SK-N-SH (cell line): ENCODE results near the gene KLF13. TPM values are rescaled to one million over a fixed set of nuclear protein-coding genes. Genes with fewer than 3 reads are reported as not detected.
A peak's percentile ranks its signal among the peaks of the same experiment; 100 is the strongest.

Experiments
- CTCF ChIA-PET: fragments of 300-600, 350-600 bp; formaldehyde crosslinking; extraction: SDS; loops from one replicate; lab custom pipeline; 2021; lab: Yijun Ruan, JAX
- POLR2A ChIA-PET: fragments of 350-600 bp; sonication (Branson Sonifier 250); formaldehyde crosslinking; extraction: SDS; loops from one replicate; lab custom pipeline; 2020; ENCODE audit warnings: antibody characterized with exemption, inconsistent platforms; lab: Yijun Ruan, JAX
- DNase-seq: peaks from one replicate; pipeline ENCODE4 v3.0.0; 2012
- H2AFZ ChIP-seq: fragments of 200-600 bp; sonication (generic); 2 replicates; pipeline ENCODE4 v1.8.1; 2016; ENCODE audit warnings: antibody characterized with exemption, mild to moderate bottlenecking, low read depth
- H3F3A ChIP-seq: fragments of 200-600 bp; sonication (generic); replicated peaks from 2 replicates; pipeline ENCODE3; 2016; ENCODE audit warnings: antibody characterized with exemption, mild to moderate bottlenecking; ENCODE audit not compliant: insufficient read depth
- H3K27ac ChIP-seq, 2 experiments: fragments of 200-500 bp in 1 of 2; fragments of 200-600 bp in 1 of 2; sonication (Bioruptor generic) in 1 of 2; sonication (generic), shearing (Covaris generic) in 1 of 2; 2 replicates each; pipeline versions ENCODE4 v1.5.1 to v1.6.1; 2014 to 2016; ENCODE audit warnings: low read depth in 2 of 2, inconsistent platforms in 1 of 2, low read length in 1 of 2, mild to moderate bottlenecking in 1 of 2, mixed read lengths in 1 of 2
- H3K27me3 ChIP-seq: fragments of 200-600 bp; sonication (generic), shearing (Covaris generic); 2 replicates; pipeline ENCODE4 v1.6.1; 2016; ENCODE audit warnings: mixed run types; ENCODE audit not compliant: insufficient read depth
- H3K36me3 ChIP-seq, 2 experiments: fragments of 200-500 bp in 1 of 2; fragments of 200-600 bp in 1 of 2; sonication (Bioruptor generic) in 1 of 2; sonication (generic) in 1 of 2; replicated peaks in 1 of 2; 2 replicates each; pipeline versions ENCODE3 to v1.5.1; 2014 to 2016; ENCODE audit warnings: low read length in 1 of 2, mild to moderate bottlenecking in 1 of 2; ENCODE audit not compliant: insufficient read depth in 2 of 2, control insufficient read depth in 1 of 2
- H3K4me1 ChIP-seq, 2 experiments: fragments of 200-500 bp in 1 of 2; fragments of 200-600 bp in 1 of 2; sonication (Bioruptor generic) in 1 of 2; sonication (generic), shearing (Covaris generic) in 1 of 2; 2 replicates each; pipeline versions ENCODE4 v1.5.1 to v1.6.1; 2014 to 2016; ENCODE audit warnings: low read depth in 1 of 2, low read length in 1 of 2, mixed run types in 1 of 2; ENCODE audit not compliant: insufficient read depth in 2 of 2, control insufficient read depth in 1 of 2
- H3K4me2 ChIP-seq: fragments of 200-600 bp; sonication (generic), shearing (Covaris generic); 2 replicates; pipeline ENCODE4 v1.6.1; 2017; ENCODE audit warnings: mixed run types
- H3K4me3 ChIP-seq, 2 experiments: fragments of 200-500 bp in 1 of 2; fragments of 200-600 bp in 1 of 2; sonication (Bioruptor generic) in 1 of 2; sonication (generic), shearing (Covaris generic) in 1 of 2; 2 replicates each; pipeline versions ENCODE4 v1.5.1 to v1.8.1; 2014 to 2016; ENCODE audit warnings: low read depth in 2 of 2, inconsistent platforms in 1 of 2, low read length in 1 of 2, mild to moderate bottlenecking in 1 of 2, mixed read lengths in 1 of 2, moderate library complexity in 1 of 2
- H3K79me2 ChIP-seq: fragments of 200-600 bp; sonication (generic); 2 replicates; pipeline ENCODE4 v1.8.1; 2017; ENCODE audit warnings: mild to moderate bottlenecking; ENCODE audit not compliant: insufficient read depth
- H3K9ac ChIP-seq: fragments of 200-600 bp; sonication (generic); 2 replicates; pipeline ENCODE4 v1.6.1; 2017; ENCODE audit warnings: mixed run types
- H3K9me2 ChIP-seq: fragments of 200-600 bp; sonication (generic); 2 replicates; pipeline ENCODE4 v1.6.1; 2017; ENCODE audit warnings: mixed run types
- H3K9me3 ChIP-seq: fragments of 200-600 bp; sonication (generic); 2 replicates; pipeline ENCODE4 v1.6.1; 2017; ENCODE audit warnings: mixed run types, mild to moderate bottlenecking, moderate library complexity
- H4K20me1 ChIP-seq: fragments of 200-600 bp; sonication (generic); 2 replicates; pipeline ENCODE4 v1.6.1; 2017; ENCODE audit warnings: mild to moderate bottlenecking, mixed run types; ENCODE audit not compliant: insufficient read depth
- ELF1 ChIP-seq: IDR thresholded peaks from 2 replicates; pipeline ENCODE4 v1.4.0; 2012
- EZH2phosphoT487 ChIP-seq: fragments of 200-600 bp; sonication (generic); IDR thresholded peaks from 2 replicates; pipeline ENCODE4 v1.6.1; 2017; ENCODE audit warnings: low read depth, mixed run types, mild to moderate bottlenecking, antibody characterized with exemption, moderate library complexity, borderline replicate concordance
- FOSL2 ChIP-seq: IDR thresholded peaks from 2 replicates; pipeline ENCODE4 v1.4.0; 2012; ENCODE audit warnings: low read depth, mild to moderate bottlenecking, moderate library complexity, borderline replicate concordance
- FOXJ3 ChIP-seq: sonication (generic); formaldehyde crosslinking; IDR thresholded peaks from 2 replicates; pipeline ENCODE4 v1.5.1; 2020; ENCODE audit warnings: mild to moderate bottlenecking, missing genetic modification reagents
- GABPA ChIP-seq: IDR thresholded peaks from 2 replicates; pipeline ENCODE4 v1.4.0; 2012; ENCODE audit warnings: low read depth, mild to moderate bottlenecking
- JUND ChIP-seq: IDR thresholded peaks from 2 replicates; pipeline ENCODE4 v1.4.0; 2012
- NRF1 ChIP-seq: IDR thresholded peaks from 2 replicates; pipeline ENCODE4 v1.6.1; 2012; ENCODE audit warnings: low read depth, mild to moderate bottlenecking, low read length
- POLR2AphosphoS5 ChIP-seq: IDR thresholded peaks from 2 replicates; pipeline ENCODE4 v1.6.1; 2012; ENCODE audit warnings: low read depth, low read length
- RAD21 ChIP-seq: IDR thresholded peaks from 2 replicates; pipeline ENCODE4 v1.6.1; 2012; ENCODE audit warnings: mild to moderate bottlenecking, low read length
- REST ChIP-seq: IDR thresholded peaks from 2 replicates; pipeline ENCODE4 v1.6.1; 2012; ENCODE audit warnings: mild to moderate bottlenecking, low read depth, low read length, moderate library complexity
- RXRA ChIP-seq: IDR thresholded peaks from 2 replicates; pipeline ENCODE4 v1.4.0; 2012; ENCODE audit warnings: low read depth, mild to moderate bottlenecking, borderline replicate concordance
- SIN3A ChIP-seq: IDR thresholded peaks from 2 replicates; pipeline ENCODE4 v1.6.1; 2012; ENCODE audit warnings: low read depth, mild to moderate bottlenecking, low read length, moderate library complexity, borderline replicate concordance
- SMC3 ChIP-seq: IDR thresholded peaks from 2 replicates; pipeline ENCODE4 v1.6.1; 2012; ENCODE audit warnings: low read depth, low read length, improper control_type of control experiment
- TEAD4 ChIP-seq: IDR thresholded peaks from 2 replicates; pipeline ENCODE4 v1.4.0; 2012; ENCODE audit warnings: mild to moderate bottlenecking, borderline replicate concordance; ENCODE audit not compliant: insufficient read depth
- YY1 ChIP-seq: IDR thresholded peaks from 2 replicates; pipeline ENCODE4 v1.4.0; 2012; ENCODE audit warnings: low read depth, mild to moderate bottlenecking
- WGBS: methylation state at CpG from one replicate; pipeline ENCODE4 v1.1.6; 2017; ENCODE audit warnings: low lambda C conversion rate; 5-methylcytosine and 5-hydroxymethylcytosine counted together
- polyA plus RNA-seq, 3 experiments: library from polyadenylated mRNA; depleted of rRNA; stranded (reverse); fragments of >200 nt; gene quantifications; 2 replicates each; pipeline ENCODE4 v1.2.3, GENCODE V29; 2012
- TF ChIP-seq, protein P1 (sequence below): fragments of 200-600 bp; sonication (generic); IDR thresholded peaks from 2 replicates; pipeline ENCODE4 v1.6.1; 2017; ENCODE audit warnings: antibody characterized with exemption, mild to moderate bottlenecking, moderate library complexity
- TF ChIP-seq, protein P2 (sequence below): fragments of 150-350 bp; IDR thresholded peaks from 2 replicates; pipeline ENCODE4 v1.6.1; 2017; ENCODE audit warnings: antibody characterized with exemption, low read length, low read depth, borderline replicate concordance
- TF ChIP-seq, protein P3 (sequence below): IDR thresholded peaks from 2 replicates; pipeline ENCODE4 v1.4.0; 2012; ENCODE audit warnings: low read depth

Gene KLF13
- polyA plus RNA-seq, 1 of the 3 experiments (the other 2 are of a cell fraction) = 7.1 TPM

DNA sequence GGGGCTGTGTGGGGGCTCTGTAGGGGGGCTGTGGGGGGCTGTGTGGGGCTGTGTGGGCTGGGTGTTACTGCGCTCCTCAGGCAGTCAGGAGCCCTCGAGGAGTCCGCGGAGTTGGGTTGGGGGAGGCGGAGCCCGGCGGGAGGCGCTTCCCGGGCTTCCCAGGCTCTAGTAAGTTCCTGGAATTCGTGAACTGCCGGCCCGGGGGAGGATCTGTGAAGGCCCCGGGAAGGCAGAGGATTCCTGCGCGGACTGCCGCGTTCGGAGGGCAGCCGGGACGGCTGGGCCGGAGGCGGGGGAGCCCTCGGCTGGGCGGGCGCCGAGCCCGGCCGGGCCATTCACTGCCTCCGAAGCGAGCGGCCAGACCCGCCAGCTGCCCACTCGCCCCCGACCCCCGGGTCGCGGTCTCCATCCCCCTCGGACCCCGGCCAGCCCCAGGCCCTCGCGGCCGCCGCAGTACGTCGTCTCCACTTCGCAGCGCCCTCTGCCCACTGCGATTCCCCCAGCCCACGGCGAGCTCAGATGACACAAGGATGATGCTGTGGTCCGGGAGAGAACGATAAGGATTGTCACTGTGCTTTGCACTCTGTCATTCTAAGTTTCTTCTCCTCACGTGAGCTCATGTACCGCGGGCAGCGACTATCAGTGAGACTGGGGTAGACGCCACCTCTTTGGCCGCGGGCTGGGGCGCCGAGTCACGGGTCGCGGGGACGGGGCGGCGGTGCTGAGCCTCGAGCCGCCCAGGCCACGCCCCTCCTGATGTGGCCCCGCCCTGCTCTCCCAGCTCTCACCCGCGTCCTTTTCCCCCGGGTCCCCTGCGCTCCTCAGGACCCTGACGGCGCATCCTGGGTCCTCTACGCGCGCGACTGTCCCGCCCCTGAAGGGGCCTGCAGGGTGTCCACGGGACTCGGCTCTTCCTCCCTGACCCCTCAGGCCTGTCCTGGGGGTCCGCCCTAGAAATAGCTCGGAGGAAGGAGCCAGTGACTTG, 65.3 kb downstream of the KLF13 start:
- peak overlapping the region; percentile 67 for H3K9ac ChIP-seq
- H3F3A ChIP-seq = peaks cover 4% of the 10 kb centered on the region
- WGBS = 0% methylated on average over 2 of the region's 86 CpGs
- TF ChIP-seq, protein P1, sequence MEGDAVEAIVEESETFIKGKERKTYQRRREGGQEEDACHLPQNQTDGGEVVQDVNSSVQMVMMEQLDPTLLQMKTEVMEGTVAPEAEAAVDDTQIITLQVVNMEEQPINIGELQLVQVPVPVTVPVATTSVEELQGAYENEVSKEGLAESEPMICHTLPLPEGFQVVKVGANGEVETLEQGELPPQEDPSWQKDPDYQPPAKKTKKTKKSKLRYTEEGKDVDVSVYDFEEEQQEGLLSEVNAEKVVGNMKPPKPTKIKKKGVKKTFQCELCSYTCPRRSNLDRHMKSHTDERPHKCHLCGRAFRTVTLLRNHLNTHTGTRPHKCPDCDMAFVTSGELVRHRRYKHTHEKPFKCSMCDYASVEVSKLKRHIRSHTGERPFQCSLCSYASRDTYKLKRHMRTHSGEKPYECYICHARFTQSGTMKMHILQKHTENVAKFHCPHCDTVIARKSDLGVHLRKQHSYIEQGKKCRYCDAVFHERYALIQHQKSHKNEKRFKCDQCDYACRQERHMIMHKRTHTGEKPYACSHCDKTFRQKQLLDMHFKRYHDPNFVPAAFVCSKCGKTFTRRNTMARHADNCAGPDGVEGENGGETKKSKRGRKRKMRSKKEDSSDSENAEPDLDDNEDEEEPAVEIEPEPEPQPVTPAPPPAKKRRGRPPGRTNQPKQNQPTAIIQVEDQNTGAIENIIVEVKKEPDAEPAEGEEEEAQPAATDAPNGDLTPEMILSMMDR = peak; percentile 17; the same call in 1 of the 2 replicates
- TF ChIP-seq FOSL2 = no peak
- no peaks in the 10 kb centered on the region for H4K20me1 ChIP-seq
- peak overlapping the region in 1 of 2 experiments; percentile 74; a peak in 2 of 4 replicates for H3K27ac ChIP-seq
- peaks cover 0 to 18% of the 10 kb centered on the region in 2 experiments; a peak in 2 of 4 replicates for H3K4me1 ChIP-seq
- H3K9me3 ChIP-seq = no peaks in the 10 kb centered on the region
- peak; percentile 90 for DNase-seq
- H2AFZ ChIP-seq = peak overlapping the region; percentile 88
- H3K4me3 ChIP-seq = peak overlapping the region; percentile 59 to 79
- H3K36me3 ChIP-seq = no peaks in the 10 kb centered on the region
- H3K79me2 ChIP-seq = no peaks in the 10 kb centered on the region
- CTCF ChIA-PET = interaction anchor here (0.8 to 1.6 kb wide), 9 partner anchors 14 to 183 kb away, joined by 3 to 8 read pairs (median 3); no protein-coding TSS in a partner anchor
- H3K9me2 ChIP-seq = no peaks in the 10 kb centered on the region
- H3K27me3 ChIP-seq = no peaks in the 10 kb centered on the region
- POLR2A ChIA-PET = interaction anchor here (0.7 kb wide), 3 partner anchors 19 to 178 kb away, joined by 3 to 5 read pairs (median 3); partner anchors contain the start of gene KLF13
- H3K4me2 ChIP-seq = peak overlapping the region; percentile 90

GRCh38 chr15:31392761-31393401, 66.2 kb downstream of the KLF13 start:
- Histone ChIP-seq H3K4me2 (0 out of 2 replicates have a peak overlapping the region, but pooled peaks have one; percentile 90), H2AFZ (no peak overlapping the region), H3K4me3 (no peak overlapping the region; a peak in 1 of 4 replicates), H3K27ac (no peak overlapping the region), H3K4me1 (peaks cover 3 to 18% of the 10 kb centered on the region in 2 experiments; a peak in 2 of 4 replicates), H4K20me1 (no peaks in the 10 kb centered on the region), H3F3A (peaks cover 4% of the 10 kb centered on the region), H3K36me3 (no peaks in the 10 kb centered on the region), H3K9me3 (no peaks in the 10 kb centered on the region), H3K79me2 (no peaks in the 10 kb centered on the region), H3K27me3 (no peaks in the 10 kb centered on the region), H3K9me2 (no peaks in the 10 kb centered on the region), H3K9ac (no peak overlapping the region)
- 91% methylated on average over 19 of the region's 43 CpGs for WGBS
- DNase-seq = no peak
- CTCF ChIA-PET = interaction anchor here (0.9 to 1.6 kb wide), 7 partner anchors 27 to 183 kb away, joined by 3 to 8 read pairs (median 4); no protein-coding TSS in a partner anchor
- POLR2A ChIA-PET = no interaction called here
- TF ChIP-seq REST (no peak), YY1 (no peak), RXRA (no peak), FOXJ3 (CRISPR knock-in tag) (no peak), SIN3A (no peak), ELF1 (no peak), TEAD4 (no peak), GABPA (no peak), RAD21 (no peak), POLR2AphosphoS5 (no peak), SMC3 (no peak), EZH2phosphoT487 (no peak), JUND (no peak), NRF1 (no peak), FOSL2 (no peak)
- TF ChIP-seq, protein P2, sequence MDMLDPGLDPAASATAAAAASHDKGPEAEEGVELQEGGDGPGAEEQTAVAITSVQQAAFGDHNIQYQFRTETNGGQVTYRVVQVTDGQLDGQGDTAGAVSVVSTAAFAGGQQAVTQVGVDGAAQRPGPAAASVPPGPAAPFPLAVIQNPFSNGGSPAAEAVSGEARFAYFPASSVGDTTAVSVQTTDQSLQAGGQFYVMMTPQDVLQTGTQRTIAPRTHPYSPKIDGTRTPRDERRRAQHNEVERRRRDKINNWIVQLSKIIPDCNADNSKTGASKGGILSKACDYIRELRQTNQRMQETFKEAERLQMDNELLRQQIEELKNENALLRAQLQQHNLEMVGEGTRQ = no peak
- TF ChIP-seq, protein P3, sequence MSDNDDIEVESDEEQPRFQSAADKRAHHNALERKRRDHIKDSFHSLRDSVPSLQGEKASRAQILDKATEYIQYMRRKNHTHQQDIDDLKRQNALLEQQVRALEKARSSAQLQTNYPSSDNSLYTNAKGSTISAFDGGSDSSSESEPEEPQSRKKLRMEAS = no peak
